HG03095 (cell line): ENCODE data around the gene CD101.
A peak's percentile ranks its signal among the peaks of the same experiment; 100 is the strongest.
"Not testable (repeated sequence)": the region's sequence is repeated elsewhere in the genome, so short reads cannot be mapped to it uniquely, and the experiment has no call there.

ENCODE experiments used
- ATAC-seq: cut with Tn5 transposase; IDR thresholded peaks from one replicate; pipeline ENCODE4 v1.9.1; 2021; ENCODE audit warnings: moderate library complexity; ENCODE audit not compliant: unreplicated experiment

Gene CD101

DNA sequence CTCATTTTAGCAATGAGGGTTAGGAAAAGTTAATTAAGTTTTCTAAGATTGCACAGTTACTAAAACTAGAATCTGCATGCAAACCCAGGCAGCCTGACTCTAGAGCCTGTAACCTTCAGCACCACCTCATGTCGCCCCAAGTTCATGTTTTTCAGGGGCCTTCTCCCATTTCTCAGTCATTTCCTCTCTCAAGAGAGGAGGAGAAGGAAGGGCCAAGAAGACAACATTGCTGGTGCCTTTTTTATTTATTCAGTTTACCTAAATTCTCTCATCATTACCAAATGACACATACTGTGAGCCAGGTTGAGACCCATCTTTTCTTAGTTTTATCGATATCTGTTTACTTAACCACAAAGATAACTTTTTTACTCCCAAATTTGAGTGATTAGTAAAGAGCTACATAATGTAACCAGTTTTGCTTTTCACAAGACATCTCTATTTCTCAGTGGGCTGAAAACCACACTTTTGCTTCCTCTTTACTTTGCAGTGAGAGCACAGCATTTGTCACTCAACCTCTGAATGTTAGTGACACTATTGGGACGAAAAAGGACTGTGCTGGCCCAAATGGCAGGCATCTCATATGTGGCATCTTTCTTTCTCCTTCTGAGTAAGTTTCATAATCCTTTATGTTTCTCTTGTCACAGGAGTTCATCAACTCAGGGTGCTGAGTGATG lies at the start of gene CD101:
TSS of gene CD101 (plus strand) at position 507 of the 674 bp plus-strand sequence. CDS start at position 565, 58 bp downstream.
- ATAC-seq: peak; percentile 92

DNA sequence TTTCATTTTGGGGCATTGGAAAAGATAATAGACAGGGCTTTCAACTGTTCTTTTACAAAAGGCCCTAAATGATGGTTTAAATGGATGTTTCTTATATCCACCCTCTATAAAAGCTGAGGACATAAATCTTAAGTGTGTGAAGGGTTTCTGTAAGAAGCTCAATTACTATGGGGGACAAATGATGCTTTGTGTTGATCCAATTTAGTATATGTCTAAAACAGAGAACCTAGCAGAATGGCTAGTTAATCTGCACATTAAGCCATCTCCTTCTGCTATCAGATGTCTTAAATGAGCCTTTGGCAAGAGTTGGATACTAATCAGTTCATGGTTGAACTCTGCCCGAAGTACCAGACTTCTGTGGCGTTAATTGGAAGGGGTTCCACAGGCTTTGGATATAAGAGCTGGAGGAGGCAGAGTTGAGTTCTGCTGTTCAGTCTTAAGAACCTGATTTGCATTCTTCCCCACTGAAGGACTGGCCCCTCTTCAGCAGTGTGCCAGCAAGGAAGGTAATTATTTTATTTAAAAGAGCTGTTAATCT lies 48.8 kb upstream of the CD101 start:
- no peak for ATAC-seq

DNA sequence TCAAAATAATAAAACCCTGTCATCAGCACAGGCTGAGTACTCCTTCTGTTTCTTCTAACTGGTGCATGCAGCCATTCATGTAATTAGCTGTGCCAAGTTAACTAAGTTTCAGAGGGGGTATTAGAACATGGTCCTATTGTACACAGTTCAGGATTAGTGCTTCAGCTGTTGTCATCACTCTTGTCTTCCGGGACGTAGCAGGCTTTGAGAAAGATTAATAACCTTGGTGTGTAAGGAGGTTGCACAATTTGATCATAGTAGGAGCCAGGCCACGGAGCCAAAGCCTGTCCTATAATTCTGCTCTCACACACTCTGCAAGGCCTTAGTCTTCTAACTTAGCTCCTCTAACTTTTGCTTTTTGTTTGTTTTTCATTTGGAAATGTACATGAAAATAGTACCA lies 47.1 kb upstream of the CD101 start:
- ATAC-seq: no peak

DNA sequence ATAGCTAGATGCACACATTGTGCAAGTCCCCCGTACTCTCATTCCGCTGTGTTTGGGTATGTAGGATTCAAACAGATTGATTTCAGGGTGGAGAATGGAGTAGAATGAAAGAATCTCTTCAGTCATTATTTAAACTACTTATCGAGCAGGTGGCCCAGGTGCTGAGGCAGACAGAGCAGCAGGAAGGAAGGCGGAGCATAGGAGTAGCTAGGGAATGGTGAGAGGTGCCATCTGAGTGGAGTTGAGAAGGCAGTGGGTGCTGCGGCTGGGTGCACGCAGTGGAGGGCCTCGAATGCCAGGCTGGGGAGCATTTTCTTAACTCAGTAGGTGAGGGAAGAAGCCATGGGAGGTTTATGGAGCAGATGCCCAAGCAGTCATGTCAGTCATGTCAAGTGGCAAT lies 45.2 kb upstream of the CD101 start:
- ATAC-seq: no peak

GRCh38 chr1:116957646-116958045 lies 43.9 kb upstream of the CD101 start:
- no peak for ATAC-seq

DNA sequence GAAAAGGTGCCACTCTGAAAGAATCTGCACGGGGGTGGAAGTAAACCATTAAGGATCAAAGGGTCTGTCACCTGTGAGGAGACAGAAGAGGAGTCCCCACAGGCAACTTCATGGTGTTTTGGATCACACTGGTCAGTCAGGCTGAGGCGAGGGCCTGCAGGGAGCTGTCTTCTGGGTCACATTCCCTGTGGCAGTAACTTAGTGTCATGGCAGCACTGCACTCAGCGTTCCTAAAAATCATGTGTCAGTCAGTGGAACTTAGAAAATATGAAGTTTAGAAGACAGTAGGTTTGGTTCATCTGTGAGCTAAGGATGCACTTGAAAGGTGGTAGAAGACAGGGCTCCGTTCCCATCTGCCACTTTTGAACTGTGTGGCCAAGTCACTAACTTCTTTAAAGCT lies 43.5 kb upstream of the CD101 start:
- no peak for ATAC-seq

GRCh38 chr1:116958977-116959376 lies 42.6 kb upstream of the CD101 start:
- no peak for ATAC-seq

GRCh38 chr1:116961606-116962005 lies 40.0 kb upstream of the CD101 start:
- no peak for ATAC-seq

DNA sequence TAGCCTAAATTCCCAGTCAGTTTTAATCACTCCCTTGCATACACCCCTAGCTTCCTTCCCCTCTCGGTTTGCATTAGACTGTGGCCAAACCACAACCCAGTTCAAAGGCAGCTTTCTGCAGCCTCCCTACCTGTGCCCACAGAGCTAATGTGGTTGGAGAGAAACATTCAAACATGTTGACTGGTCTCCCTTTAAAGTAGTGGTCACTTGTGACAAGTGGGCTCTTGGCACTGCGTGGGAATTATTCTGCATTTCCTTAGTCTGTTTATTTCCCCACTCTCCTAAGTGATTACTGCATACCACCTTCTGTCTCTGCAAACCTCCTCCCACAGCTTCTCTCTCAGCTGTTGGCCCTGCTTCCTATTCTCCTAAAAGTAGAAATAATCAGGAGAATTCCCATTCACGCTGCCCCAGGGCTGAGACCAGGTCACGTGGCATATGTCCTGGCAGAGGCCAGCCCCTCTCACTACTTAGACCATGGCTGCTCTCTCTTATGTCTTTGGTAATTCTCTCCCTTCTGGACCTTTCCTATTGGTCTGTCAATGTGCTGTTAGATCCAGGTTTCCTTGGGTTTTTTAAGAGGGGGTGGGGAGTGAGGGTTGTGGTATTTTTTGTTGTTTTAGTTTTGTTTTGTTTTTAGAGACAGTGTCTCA lies 38.4 kb upstream of the CD101 start:
- no peak for ATAC-seq

DNA sequence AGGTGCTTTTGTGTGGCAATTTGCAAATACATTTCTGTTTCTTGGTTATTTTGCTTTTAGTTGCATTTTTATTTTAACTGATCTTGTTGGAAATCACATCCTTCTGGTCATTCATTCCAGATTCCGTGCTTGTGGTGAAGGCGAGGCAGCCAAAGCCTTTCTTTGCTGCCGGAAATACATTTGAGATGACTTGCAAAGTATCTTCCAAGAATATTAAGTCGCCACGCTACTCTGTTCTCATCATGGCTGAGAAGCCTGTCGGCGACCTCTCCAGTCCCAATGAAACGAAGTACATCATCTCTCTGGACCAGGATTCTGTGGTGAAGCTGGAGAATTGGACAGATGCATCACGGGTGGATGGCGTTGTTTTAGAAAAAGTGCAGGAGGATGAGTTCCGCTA lies 34.8 kb upstream of the CD101 start:
- no peak for ATAC-seq

- no peak for ATAC-seq
These were observed 32.8 kb upstream of the CD101 start for GRCh38 chr1:116968724-116969123.

GRCh38 chr1:116971258-116971860 lies 30.2 kb upstream of the CD101 start:
- ATAC-seq: no peak

GRCh38 chr1:116971965-116972673 lies 29.4 kb upstream of the CD101 start:
- no peak for ATAC-seq

DNA sequence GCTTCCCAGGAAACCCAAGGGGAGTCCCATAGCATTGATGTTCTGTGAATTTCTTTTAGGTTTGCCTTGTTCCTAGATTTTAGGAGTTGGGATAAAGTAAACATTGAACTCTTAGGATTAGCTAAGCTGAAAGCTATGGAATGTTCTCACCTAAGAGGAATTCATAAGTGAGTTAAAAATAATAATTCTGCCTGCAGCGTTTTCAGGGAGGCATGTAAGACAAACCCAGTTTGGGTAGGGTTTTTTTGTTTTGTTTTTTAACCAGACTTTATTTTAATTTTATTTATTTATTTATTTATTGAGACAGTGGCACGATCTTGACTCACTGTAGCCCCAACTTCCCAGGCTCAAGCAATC lies 28.9 kb upstream of the CD101 start:
- ATAC-seq: no peak

DNA sequence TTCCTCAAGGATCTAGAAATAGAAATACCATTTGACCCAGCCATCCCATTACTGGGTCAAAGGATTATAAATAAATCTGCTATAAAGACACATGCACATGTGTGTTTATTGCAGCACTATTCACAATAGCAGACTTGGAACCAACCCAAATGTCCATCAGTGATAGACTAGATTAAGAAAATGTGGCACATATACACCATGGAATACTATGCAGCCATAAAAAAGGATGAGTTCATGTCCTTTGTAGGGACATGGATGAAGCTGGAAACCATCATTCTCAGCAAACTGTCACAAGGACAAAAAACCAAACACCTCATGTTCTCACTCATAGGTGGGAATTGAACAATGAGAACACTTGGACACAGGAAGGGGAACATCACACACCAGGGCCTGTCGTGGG lies 21.3 kb upstream of the CD101 start:
- not testable (repeated sequence) for ATAC-seq

- no peak for ATAC-seq
These were observed 20.0 kb upstream of the CD101 start for GRCh38 chr1:116981521-116982037.

DNA sequence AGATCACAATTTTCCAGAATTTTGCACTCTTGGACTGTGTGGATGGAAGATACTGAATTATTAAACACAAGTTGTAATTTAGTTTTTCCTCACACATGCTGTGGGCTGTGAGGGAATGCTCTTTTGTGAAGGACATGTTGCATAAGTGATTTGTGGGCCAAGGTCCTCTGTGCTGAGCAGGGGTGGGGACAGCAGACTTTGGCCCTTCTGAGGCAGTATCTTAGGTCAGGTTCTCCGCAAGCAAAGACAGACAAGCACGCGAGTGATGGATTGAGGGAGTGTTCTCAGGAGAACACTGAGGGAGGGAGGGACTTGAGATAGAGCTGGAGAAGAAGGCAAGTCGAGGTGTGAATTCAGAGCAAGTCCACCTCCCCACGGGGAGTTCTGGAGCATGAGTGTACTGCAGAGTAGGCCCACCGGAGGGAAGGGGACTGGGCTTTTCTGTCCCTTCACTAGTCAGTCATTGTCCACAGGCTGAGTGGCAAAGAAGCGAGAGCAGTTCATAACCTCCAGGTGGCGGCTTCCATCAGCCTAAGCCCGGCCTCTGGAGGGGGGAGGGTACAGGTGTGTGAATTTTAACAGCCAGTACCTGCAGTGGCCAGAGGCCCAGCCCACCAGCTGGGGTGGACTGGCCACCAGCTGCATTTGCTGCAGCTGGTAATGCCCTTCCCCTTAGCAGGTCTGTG lies 19.1 kb upstream of the CD101 start:
- no peak for ATAC-seq

GRCh38 chr1:116983112-116983511 lies 18.4 kb upstream of the CD101 start:
- no peak for ATAC-seq

DNA sequence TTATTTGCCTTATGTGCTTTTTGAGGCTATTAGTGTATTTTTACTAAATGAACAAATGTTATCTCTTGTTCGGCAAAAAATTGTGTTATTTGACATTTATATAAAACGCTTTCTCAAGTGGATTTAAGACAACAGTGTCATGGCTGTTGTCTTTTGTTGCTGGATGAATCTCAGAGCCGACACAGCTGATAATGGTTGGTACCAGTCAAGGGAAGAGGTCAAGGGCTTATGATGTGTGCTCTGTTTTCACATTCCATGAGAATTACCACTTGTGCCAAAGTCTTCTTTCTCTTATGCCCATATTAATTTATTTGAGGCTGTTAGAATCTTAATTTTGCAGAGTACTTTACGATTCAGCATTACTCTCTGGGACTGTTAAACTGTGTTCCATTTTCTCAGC lies 17.9 kb upstream of the CD101 start:
- ATAC-seq: no peak

DNA sequence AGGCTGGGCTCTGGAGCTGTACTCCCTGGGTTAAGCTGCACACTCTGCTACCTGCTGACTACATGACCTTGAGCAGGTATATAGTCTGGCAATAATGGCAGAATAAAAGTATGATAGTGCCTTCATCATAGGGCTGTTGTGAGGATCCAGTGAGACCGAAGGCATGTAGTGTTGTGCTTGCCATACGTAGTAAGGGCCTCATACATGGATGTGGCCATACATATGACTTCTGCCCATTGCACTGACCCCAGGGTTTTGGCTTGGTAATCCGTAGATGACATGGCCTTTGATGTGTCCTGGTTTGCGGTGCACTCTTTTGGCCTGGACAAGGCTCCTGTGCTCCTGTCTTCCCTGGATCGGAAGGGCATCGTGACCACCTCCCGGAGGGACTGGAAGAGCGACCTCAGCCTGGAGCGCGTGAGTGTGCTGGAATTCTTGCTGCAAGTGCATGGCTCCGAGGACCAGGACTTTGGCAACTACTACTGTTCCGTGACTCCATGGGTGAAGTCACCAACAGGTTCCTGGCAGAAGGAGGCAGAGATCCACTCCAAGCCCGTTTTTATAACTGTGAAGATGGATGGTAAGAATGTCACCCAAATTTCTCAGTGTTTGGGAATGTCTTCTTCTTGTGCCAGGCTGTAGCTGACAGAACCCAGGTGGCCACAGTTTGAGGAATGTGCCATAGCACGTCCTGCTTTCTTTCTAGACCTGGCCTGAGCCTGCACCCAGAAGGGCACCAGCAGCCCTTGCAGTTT lies 17.0 kb upstream of the CD101 start:
- no peak for ATAC-seq
